GM19452 (cell line): ENCODE measurements around the gene ATP11A.
"Not testable (repeated sequence)": the region's sequence is repeated elsewhere in the genome, so short reads cannot be mapped to it uniquely, and the experiment has no call there.

Source experiments
- ATAC-seq: cut with Tn5 transposase; IDR thresholded peaks from one replicate; pipeline ENCODE4 v1.9.1; 2021; ENCODE audit not compliant: unreplicated experiment

Gene ATP11A

GRCh38 chr13:112709316-112709715 lies 19.5 kb downstream of the ATP11A start:
- not testable (repeated sequence) for ATAC-seq

GRCh38 chr13:112709825-112710783 lies 20.3 kb downstream of the ATP11A start:
- ATAC-seq, result no peak

GRCh38 chr13:112710855-112711527 lies 21.2 kb downstream of the ATP11A start:
- no peak for ATAC-seq

- no peak for ATAC-seq
These were observed 21.9 kb downstream of the ATP11A start for GRCh38 chr13:112711528-112712265.

GRCh38 chr13:112712451-112713207 lies 22.8 kb downstream of the ATP11A start:
- ATAC-seq, result no peak

GRCh38 chr13:112713517-112714253 lies 23.8 kb downstream of the ATP11A start:
- no peak for ATAC-seq

- no peak for ATAC-seq
These were observed 24.7 kb downstream of the ATP11A start for GRCh38 chr13:112714376-112715174.

- no peak for ATAC-seq
These were observed 25.4 kb downstream of the ATP11A start for GRCh38 chr13:112715210-112715609.

- no peak for ATAC-seq
These were observed 26.1 kb downstream of the ATP11A start for GRCh38 chr13:112715715-112716460.

- ATAC-seq, result no peak
These were observed 26.6 kb downstream of the ATP11A start for GRCh38 chr13:112716461-112716820.

GRCh38 chr13:112716841-112717520 lies 27.1 kb downstream of the ATP11A start:
- no peak for ATAC-seq

GRCh38 chr13:112718318-112718717 lies 28.5 kb downstream of the ATP11A start:
- no peak for ATAC-seq

GRCh38 chr13:112719016-112719415 lies 29.2 kb downstream of the ATP11A start:
- ATAC-seq, result no peak

- ATAC-seq, result no peak
These were observed 29.7 kb downstream of the ATP11A start for GRCh38 chr13:112719556-112719955.

GRCh38 chr13:112720251-112720650 lies 30.4 kb downstream of the ATP11A start:
- no peak for ATAC-seq

GRCh38 chr13:112720814-112721197 lies 31.0 kb downstream of the ATP11A start:
- no peak for ATAC-seq

GRCh38 chr13:112721198-112722104 lies 31.6 kb downstream of the ATP11A start:
- ATAC-seq, result no peak
